HG03460 (cell line): ENCODE data around the gene TNFAIP1.

Source experiments
- ATAC-seq: cut with Tn5 transposase; IDR thresholded peaks from one replicate; pipeline ENCODE4 v1.9.1; 2021; ENCODE audit not compliant: unreplicated experiment

Gene TNFAIP1

GRCh38 chr17:28395426-28395825, 59.9 kb downstream of the TNFAIP1 start:
- no peak for ATAC-seq

DNA sequence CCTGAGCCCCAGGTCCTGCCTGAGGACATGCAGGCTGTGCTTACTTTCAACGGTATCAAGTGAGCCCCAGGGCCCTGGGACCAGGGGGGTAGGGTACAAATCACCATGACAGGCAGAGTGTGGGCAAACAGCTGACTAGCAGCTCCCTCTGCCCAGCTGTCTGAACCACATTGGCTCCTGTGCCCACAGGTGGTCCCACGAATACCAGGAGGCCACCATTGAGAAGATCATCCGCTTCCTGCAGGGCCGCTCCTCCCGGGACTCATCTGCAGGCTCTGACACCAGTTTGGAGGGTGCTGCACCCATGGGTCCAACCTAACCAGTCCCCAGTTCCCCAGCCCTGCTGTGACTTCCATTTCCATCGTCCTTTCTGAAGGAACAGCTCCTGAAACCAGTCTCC, 60.4 kb downstream of the TNFAIP1 start:
- no peak for ATAC-seq
